Small intestine (tissue), 7 donors: Measurements from ENCODE around the gene HNF4A. TPM values are rescaled to one million over a fixed set of nuclear protein-coding genes. Genes with fewer than 3 reads are reported as not detected.
"Not testable (repeated sequence)": the region's sequence is repeated elsewhere in the genome, so short reads cannot be mapped to it uniquely, and the experiment has no call there.

Experiments used
- DNase-seq, 2 donors: peaks; one replicate each; pipeline versions ENCODE4 v3.0.0 to v3.0.0-alpha.2; 2013
- FAIRE-seq: peaks from 2 replicates; lab custom pipeline; 2012; peaks lifted over from hg19 to GRCh38; lab: Jason Lieb, UNC
- H3K27ac ChIP-seq, 3 donors: one replicate each; pipeline ENCODE4 v1.5.1; 2013; ENCODE audit warnings: low read length in 2 of 3, mild to moderate bottlenecking in 2 of 3, control low read depth in 1 of 3, inconsistent platforms in 1 of 3, low read depth in 1 of 3, moderate library complexity in 1 of 3
- H3K27me3 ChIP-seq, 3 donors: one replicate each; pipeline ENCODE4 v1.6.1; 2013; ENCODE audit warnings: low read length in 3 of 3, inconsistent platforms in 1 of 3; ENCODE audit not compliant: control insufficient read depth in 3 of 3, insufficient read depth in 3 of 3
- H3K36me3 ChIP-seq, 3 donors: one replicate each; pipeline ENCODE4 v1.6.1; 2013; ENCODE audit warnings: low read length in 3 of 3, inconsistent platforms in 1 of 3, low read depth in 1 of 3, mild to moderate bottlenecking in 1 of 3, moderate library complexity in 1 of 3; ENCODE audit not compliant: control insufficient read depth in 3 of 3, insufficient read depth in 2 of 3
- H3K4me1 ChIP-seq, 3 donors: one replicate each; pipeline ENCODE4 v1.6.1; 2013; ENCODE audit warnings: low read length in 2 of 3, inconsistent platforms in 1 of 3, low read depth in 1 of 3, mild to moderate bottlenecking in 1 of 3, moderate library complexity in 1 of 3; ENCODE audit not compliant: control insufficient read depth in 3 of 3, insufficient read depth in 2 of 3
- H3K4me3 ChIP-seq, 3 donors: one replicate each; pipeline ENCODE4 v1.5.1; 2013; ENCODE audit warnings: low read length in 3 of 3, control low read depth in 1 of 3, inconsistent platforms in 1 of 3, low read depth in 1 of 3, mild to moderate bottlenecking in 1 of 3, moderate library complexity in 1 of 3
- H3K9me3 ChIP-seq, 2 donors: one replicate each; pipeline ENCODE4 v1.6.1; 2013; ENCODE audit warnings: low read depth in 1 of 2, low read length in 1 of 2; ENCODE audit not compliant: control insufficient read depth in 2 of 2, insufficient read depth in 1 of 2
- WGBS, 3 donors: extraction: QIAGEN DNeasy Blood & Tissue Kit; methylation state at CpG; one replicate each; pipeline ENCODE4 v1.1.7; 2013; 5-methylcytosine and 5-hydroxymethylcytosine counted together
- polyA plus RNA-seq, 4 donors: library from polyadenylated mRNA; stranded (reverse) in 3 of 4; unstranded in 1 of 4; fragments of 200-250 nt in 3 of 4; fragments of 120-200 nt in 1 of 4; gene quantifications; one replicate each; pipeline versions ENCODE4 v1.2.1 to v1.2.3, GENCODE V29; 2013
- donor health status: healthy with polysubstance abuse.
- donor health status: control.
- donor health status: control.
- donor health status: Bipolar disorder and iron deficiency.
- donor health status: healthy.

HNF4A gene
- polyA plus RNA-seq, 4 donors: 56.7 to 324 (median 111) TPM

DNA sequence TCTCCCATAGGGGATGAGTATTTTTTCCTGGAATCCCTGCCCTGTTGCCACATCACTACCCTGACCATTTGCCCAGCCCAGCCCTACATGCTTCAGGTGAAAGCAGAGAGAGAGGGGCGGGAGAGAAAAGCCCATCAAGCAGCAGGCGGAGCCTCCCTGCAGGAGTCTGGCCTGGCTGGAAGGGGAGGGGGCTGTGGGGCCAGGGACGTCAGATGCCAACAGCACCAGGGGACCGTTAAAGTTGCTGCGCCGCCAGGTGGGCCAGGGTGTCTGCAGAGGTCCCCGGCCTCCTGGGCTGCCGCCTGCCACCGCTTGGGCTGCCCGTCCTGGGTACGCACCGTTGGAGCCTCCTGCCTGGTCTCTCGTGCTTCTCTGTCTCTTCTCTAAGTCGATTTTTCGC, 19.4 kb upstream of the HNF4A start:
- no peak for FAIRE-seq
- no peaks in the 10 kb centered on the region for H3K4me1 ChIP-seq

DNA sequence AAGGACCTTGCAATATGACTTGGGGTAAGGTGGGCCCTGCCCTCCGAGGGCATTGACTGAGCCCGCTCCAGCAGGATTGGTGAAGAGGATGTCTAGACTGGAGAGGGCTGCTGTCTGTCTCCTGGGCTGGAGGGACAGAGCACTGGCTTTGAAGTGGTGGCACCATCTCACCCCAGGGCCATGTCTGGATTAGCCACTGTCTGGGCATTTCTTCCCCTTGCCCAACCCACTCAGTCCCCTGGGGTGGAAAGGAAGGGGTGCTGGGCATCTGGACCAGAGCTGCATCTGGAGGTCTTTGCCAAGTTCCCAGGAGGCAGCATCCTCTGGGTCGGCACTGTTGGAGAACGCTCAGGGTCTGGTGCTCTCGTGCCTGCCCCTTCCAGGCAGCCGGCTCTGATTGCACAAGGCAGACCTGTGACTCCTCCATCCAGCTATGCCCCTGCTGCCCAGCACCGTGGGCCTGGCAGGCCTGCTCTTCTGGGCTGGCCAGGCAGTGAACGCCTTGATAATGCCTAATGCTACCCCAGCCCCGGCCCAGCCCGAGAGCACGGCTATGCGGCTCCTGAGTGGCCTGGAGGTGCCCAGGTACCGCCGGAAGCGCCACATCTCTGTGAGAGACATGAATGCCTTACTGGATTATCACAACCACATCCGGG, 18.6 kb upstream of the HNF4A start, which contains the start of gene R3HDML:
Gene R3HDML, plus strand, starts transcription at position 319 of the 656 bp plus-strand sequence. Its CDS starts 115 bp downstream, at position 434.
- no peak within 1 kb of the TSS for H3K27ac ChIP-seq
- H3K36me3 ChIP-seq: no peaks in the 10 kb centered on the region
- DNase-seq (no peak), FAIRE-seq (no peak)
- no peaks in the 10 kb centered on the region for H3K9me3 ChIP-seq
- WGBS, 3 donors: 82 to 89% (median 82%) methylated on average over 14 to 16 of the region's 16 CpGs
- no peak within 1 kb of the TSS for H3K4me3 ChIP-seq
- H3K4me1 ChIP-seq: no peaks in the 10 kb centered on the region
- H3K27me3 ChIP-seq: no peaks in the 10 kb centered on the region

More for the DNA sequence above, 19.4 kb upstream of the HNF4A start:
- no peak for DNase-seq
- H3K27ac ChIP-seq: no peak overlapping the region
- H3K4me3 ChIP-seq: no peak overlapping the region
- H3K27me3 ChIP-seq: no peaks in the 10 kb centered on the region
- H3K9me3 ChIP-seq: no peaks in the 10 kb centered on the region
- 42 to 75% (median 68%) methylated on average over 13 to 15 of the region's 15 CpGs for WGBS, 3 donors
- no peaks in the 10 kb centered on the region for H3K36me3 ChIP-seq

DNA sequence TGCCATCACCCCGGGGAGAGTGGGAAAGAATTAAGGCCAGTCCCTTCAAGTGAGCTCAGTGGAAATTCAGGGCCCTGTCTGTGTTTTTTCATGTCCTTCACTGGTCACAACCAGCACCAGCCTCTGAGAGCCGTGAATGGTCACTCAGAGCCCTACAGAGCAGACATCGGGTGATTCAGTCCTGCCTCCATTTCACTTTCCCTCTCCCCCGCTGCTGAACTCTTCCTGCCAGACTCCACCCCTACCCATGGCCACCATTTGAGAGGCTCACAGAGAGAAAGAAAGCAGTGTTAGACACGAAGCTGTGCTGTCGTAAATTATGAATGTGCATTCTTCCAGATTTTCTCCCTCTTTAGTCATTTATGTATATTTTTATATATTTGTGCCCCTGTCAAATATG, 13.3 kb upstream of the HNF4A start:
- FAIRE-seq (no peak), DNase-seq (no peak)
- Histone ChIP-seq H3K9me3 (no peaks in the 10 kb centered on the region), H3K4me3 (no peak overlapping the region), H3K36me3 (peaks cover 0 to 15% (median 0%) of the 10 kb centered on the region in 3 donors), H3K4me1 (no peaks in the 10 kb centered on the region), H3K27ac (no peak overlapping the region), H3K27me3 (no peaks in the 10 kb centered on the region)
- 56 to 74% (median 57%) methylated on average over 6 of the region's 6 CpGs for WGBS, 3 donors

DNA sequence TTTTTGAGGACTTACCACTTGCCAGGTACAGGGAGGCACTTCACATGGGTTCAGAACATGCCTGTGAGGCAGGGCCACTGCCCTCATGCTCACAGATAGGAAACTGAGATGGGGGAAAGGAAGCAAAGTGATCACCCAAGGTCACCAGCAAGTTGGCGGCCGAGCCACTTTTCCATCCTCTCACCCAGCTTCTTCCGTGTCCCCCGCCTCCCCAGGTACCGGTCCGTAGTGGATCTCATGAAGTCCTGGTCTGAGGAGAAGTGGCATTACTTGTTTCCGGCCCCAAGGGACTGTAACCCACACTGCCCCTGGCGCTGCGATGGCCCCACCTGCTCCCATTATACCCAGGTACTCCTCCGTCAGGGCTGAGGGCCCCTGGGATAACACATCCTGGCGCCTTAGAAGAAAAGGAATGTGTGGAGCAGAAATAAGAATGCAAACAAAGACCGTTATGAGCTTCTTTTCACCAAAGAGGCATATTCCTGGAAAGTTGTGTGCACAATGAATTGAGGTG, 12.3 kb upstream of the HNF4A start:
- FAIRE-seq (no peak), DNase-seq (no peak)

DNA sequence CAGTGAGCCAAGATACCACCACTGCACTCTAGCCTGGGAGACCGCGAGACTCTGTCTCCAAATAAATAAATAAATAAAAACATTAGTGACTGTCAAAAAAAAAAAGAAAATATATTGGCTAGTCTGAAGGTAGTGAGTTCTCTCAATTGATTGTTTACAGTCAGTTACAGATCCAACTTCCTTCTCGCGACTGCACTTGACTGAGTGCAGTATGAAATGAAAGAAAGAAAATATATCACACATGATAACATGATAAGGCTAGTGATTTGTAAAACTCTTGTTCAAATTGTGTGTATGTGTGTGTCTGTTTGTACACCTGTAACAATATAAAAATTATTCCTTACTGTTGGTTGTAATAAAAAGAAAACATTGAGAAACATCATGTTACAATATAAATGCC, 10.8 kb upstream of the HNF4A start:
- Histone ChIP-seq H3K4me1 (no peaks in the 10 kb centered on the region), H3K9me3 (no peaks in the 10 kb centered on the region), H3K27me3 (no peaks in the 10 kb centered on the region), H3K4me3 (no peak overlapping the region), H3K36me3 (peaks cover 0 to 25% (median 0%) of the 10 kb centered on the region in 3 donors), H3K27ac (no peak overlapping the region)
- no peak for FAIRE-seq
- 63 to 66% (median 63%) methylated on average over 4 of the region's 4 CpGs for WGBS, 3 donors
- DNase-seq: no peak

More for the DNA sequence above, 12.3 kb upstream of the HNF4A start:
- 86 to 88% (median 88%) methylated on average over 12 of the region's 12 CpGs for WGBS, 3 donors
- H3K4me1 ChIP-seq: no peaks in the 10 kb centered on the region
- H3K4me3 ChIP-seq: no peak overlapping the region
- no peaks in the 10 kb centered on the region for H3K27me3 ChIP-seq
- H3K27ac ChIP-seq: no peak overlapping the region
- H3K36me3 ChIP-seq: peaks cover 0 to 15% (median 0%) of the 10 kb centered on the region in 3 donors
- no peaks in the 10 kb centered on the region for H3K9me3 ChIP-seq

DNA sequence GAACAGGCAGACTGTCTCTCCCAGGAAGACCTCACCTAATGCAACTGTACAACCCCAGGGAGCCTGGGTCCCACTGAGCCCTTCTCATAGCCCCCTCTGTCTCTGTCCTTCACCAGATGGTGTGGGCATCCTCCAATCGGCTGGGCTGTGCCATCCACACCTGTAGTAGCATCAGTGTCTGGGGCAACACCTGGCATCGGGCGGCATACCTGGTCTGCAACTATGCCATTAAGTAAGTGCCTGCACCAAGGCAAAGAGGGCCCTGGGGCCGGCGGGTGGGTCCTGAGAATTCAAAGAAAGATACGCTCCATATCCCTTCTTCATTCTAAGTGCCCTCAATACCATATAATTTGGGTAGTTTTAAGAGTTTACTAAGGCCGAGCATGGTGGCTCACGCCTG, 10.4 kb upstream of the HNF4A start:
- Histone ChIP-seq H3K27me3 (no peaks in the 10 kb centered on the region), H3K36me3 (peaks cover 0 to 30% (median 0%) of the 10 kb centered on the region in 3 donors), H3K27ac (no peak overlapping the region), H3K4me3 (no peak overlapping the region), H3K9me3 (no peaks in the 10 kb centered on the region), H3K4me1 (peaks cover 0 to 2% (median 0%) of the 10 kb centered on the region in 3 donors)
- 70 to 82% (median 72%) methylated on average over 8 of the region's 8 CpGs for WGBS, 3 donors
- DNase-seq (no peak), FAIRE-seq (no peak)

DNA sequence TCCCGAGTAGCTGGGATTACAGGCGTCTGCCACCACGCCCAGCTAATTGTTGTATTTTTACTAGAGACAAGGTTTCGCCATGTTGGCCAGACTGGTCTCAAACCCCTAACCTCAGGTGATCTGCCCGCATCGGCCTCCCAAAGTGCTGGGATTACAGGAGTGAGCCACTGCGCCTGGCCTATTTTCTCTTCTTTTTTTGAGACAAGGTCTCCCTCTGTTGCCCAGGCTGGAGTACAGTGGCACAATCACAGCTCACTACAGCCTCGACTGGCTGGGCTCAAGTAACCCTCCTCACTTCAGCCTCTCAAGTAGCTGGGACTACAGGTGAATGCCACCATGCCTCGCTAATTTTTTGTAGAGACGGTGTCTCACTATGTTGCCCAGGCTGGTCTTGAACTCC, 9.6 kb upstream of the HNF4A start:
- not testable (repeated sequence) for FAIRE-seq, H3K9me3 ChIP-seq, H3K27ac ChIP-seq, H3K27me3 ChIP-seq, H3K4me3 ChIP-seq, H3K4me1 ChIP-seq, DNase-seq
- peaks cover 0 to 34% (median 0%) of the 10 kb centered on the region in 3 donors for H3K36me3 ChIP-seq
- 80 to 88% (median 81%) methylated on average over 10 of the region's 10 CpGs for WGBS, 3 donors

DNA sequence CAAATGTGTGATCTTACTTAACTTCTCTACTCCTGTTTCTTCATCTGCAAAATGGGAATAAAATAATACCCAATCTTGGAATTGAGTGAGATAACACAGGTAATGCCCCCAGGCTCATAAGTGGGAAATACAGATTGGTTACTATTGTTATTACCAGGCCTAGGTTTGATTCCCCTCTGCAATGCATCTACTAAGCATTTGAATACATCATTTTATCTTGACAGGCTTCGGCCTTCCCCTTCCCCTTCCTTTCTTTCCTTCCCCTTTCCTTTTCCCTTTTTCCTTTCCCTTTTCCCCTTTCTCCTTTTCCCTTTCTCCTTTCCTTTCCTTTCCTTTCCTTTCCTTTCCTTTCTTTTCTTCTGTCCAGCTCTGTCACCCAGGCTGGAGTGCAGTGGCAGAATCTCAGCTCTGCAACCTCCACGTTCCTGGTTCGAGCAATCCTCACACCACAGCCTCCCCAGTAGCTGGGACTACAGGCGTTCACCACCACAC, 7.3 kb upstream of the HNF4A start:
- H3K27ac ChIP-seq: no peak overlapping the region
- peaks cover 0 to 29% (median 0%) of the 10 kb centered on the region in 3 donors for H3K36me3 ChIP-seq
- 88 to 91% (median 88%) methylated on average over 4 of the region's 4 CpGs for WGBS, 3 donors
- no peak for DNase-seq
- H3K4me1 ChIP-seq: peaks cover 0 to 24% (median 0%) of the 10 kb centered on the region in 3 donors
- no peaks in the 10 kb centered on the region for H3K27me3 ChIP-seq
- FAIRE-seq: no peak
- no peaks in the 10 kb centered on the region for H3K9me3 ChIP-seq
- no peak overlapping the region for H3K4me3 ChIP-seq
